Measurements from ENCODE around the gene CP.
"Not testable (repeated sequence)": the region's sequence is repeated elsewhere in the genome, so short reads cannot be mapped to it uniquely, and the experiment has no call there.

Gene CP

GRCh38 chr3:149227591-149228268 lies 6.1 kb upstream of the CP start:
- DNase-seq (ENCODE audit: low read depth in 2 of 2, low spot score in 1 of 2) = no peak

DNA sequence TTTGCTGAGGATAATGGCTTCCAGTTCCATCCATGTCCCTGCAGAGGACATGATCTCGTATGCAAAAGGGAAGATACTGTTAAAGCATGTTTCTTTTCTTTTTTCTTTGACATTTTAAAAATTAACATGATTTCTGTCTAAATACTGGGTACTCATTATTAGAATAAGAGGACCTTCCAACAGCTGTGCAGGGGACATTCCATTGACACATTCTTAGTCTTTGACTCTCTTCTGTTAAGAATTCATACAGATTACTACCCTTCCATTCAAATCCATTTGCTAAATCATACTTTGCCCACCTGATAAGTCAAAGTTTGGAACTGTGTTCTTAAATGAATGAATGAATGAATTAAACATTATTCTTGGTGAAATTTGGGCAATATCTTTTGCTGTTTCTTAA lies 5.1 kb upstream of the CP start:
- DNase-seq (ENCODE audit: low read depth in 2 of 2, low spot score in 1 of 2) = no peak

DNA sequence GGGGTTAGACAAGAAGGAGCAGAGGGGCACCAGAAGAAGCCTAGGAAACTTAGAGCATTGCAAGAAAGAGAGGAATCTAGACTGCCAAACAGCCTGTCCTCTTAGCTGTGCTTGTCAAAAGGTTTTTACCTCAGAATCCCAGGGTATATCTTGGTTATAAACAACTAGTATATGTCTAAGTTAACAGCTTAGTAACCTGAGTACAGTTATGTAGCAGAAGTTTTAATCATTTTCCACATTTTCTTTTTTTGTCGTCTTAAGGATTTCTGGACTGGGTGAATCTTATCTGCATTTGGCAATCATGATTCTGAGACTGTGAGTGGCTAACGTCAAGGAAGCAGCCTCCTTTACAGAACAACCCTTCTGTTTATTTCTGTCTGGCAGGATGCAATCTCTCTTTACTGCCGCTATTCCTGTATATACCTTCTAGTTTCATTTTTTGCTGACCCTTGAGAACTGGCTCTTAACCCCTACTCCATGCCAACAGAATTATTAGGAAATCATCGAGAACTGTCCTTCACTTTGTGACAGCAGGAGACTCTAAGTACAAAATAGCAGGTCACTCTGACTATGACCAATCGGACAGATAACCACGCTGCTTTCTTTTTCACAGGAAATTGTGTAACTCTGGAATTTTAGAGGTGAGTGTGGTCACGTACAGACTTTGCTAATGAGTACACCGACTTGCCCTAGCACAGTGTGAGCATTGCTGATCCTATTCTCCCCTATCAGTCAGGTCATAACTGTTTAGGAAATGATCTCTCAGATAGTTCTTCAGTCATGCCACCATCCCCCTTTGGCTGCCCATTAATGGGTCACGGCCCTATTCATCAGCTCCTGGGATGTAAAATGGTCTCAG lies 3.3 kb upstream of the CP start:
- no peak for DNase-seq (ENCODE audit: low read depth in 2 of 2, low spot score in 1 of 2)

GRCh38 chr3:149223461-149223820 lies 1.8 kb upstream of the CP start:
- DNase-seq (ENCODE audit: low read depth in 2 of 2, low spot score in 1 of 2) = no peak

DNA sequence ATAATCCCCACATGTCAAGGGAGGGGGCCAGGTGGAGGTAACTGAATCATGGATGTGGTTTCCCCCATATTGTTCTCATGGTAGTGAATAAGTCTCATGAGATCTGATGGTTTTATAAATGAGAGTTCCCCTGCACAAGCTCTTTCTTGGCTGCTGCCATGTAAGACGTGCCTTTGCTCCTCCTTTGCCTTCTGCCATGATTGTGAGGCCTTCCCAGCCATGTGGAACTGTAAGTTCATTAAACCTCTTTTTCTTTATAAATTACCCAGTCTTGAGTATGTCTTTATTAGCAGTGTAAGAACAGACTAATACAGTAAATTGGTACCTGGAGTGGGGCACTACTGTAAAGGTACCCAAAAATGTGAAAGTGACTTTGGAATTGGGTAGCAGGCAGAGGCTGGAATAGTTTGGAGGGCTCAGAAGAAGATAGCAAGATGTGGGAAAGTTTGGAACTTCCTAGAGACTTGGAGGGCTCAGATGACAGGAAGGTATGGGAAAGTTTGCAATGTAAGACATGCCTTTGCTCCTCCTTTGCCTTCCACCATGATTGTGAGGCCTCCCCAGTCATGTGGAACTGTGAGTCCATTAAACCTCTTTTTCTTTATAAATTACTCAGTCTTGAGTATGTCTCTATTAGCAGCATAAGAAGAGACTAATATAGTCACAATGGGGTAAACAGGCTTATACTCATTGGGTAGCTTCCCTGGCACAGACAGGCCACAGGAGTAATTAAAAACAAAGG lies 2.1 kb downstream of the CP start:
- not testable (repeated sequence) for DNase-seq (ENCODE audit: low read depth in 2 of 2, low spot score in 1 of 2)

DNA sequence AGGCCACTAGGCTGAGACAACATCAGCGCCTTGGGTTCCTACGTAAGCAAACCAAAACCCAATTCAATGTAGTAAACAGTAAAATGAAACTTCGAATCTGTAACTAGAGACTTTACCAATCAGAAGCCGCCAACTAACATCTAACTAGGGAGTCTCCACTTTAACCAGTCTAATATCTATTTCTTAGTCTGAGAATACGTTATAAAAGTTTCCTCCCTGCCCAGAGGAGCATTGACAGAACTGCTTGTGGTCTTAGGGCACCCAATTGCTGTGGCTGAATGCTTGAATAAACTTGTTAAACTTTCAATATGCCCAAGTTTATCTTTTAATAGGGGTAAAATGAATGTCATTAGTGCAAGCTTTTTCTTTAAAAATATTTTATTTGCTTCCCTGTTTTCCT lies 4.3 kb downstream of the CP start:
- DNase-seq (ENCODE audit: low read depth in 2 of 2, low spot score in 1 of 2) = no peak

GRCh38 chr3:149216193-149216869 lies 5.3 kb downstream of the CP start:
- no peak for DNase-seq (ENCODE audit: low read depth in 2 of 2, low spot score in 1 of 2)

DNA sequence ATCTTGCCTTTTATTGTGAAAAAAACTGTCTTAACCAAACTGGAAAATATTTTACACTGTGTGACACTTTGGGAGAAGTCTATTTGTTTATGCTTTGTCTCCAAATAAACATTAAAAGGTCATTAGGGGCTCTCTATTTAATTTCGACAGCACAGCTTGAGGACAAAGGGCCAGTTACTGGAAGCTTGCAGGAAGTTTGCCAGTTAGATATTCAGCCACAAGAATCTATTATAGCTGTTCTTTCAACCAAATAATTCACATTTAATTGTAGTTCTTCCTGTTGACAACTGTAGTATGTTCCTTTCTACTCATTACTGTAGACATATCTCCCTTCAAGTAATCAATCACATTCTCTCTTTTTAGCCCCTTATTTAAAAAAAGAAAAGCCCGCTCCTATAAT lies 6.1 kb downstream of the CP start:
- DNase-seq (ENCODE audit: low read depth in 2 of 2, low spot score in 1 of 2) = no peak

DNA sequence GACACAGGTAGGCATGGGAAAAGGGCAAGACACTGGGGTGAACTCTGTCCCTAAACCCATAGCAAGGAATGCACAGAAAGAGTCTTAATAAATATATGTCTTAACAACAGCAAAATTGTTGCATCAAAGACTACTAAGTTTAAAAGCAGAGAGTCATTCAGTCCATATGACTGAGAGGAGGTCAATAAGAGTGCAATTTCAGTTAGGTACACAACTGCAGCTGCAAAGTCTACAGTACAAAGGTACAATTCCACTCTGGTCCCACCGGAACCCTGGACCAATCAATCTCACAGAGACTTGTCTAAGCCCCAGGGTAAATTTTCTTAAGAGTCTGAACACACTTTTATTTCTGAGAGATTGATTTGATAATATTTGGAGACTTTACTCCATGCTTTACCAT lies 6.9 kb downstream of the CP start:
- DNase-seq (ENCODE audit: low read depth in 2 of 2, low spot score in 1 of 2) = no peak

DNA sequence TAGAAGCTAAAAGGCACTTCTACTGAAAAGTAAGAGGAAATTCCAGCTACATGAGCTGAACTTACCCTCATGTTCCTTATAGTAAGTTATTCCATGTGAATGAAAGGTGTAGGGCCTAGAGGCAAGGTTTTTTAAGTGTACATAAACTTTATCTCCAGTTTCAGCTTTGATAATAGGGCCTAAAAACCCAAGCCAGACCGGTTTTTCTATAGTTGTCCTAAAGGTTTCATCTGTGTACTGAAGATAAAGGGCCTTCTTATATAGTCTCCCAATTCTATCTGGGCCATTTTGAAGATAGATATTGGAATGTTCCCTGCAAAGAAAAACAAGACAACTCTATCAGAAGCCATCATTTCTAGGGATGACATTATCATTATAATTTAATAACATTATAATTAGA lies 9.2 kb downstream of the CP start:
- no peak for DNase-seq (ENCODE audit: low read depth in 2 of 2, low spot score in 1 of 2)

DNA sequence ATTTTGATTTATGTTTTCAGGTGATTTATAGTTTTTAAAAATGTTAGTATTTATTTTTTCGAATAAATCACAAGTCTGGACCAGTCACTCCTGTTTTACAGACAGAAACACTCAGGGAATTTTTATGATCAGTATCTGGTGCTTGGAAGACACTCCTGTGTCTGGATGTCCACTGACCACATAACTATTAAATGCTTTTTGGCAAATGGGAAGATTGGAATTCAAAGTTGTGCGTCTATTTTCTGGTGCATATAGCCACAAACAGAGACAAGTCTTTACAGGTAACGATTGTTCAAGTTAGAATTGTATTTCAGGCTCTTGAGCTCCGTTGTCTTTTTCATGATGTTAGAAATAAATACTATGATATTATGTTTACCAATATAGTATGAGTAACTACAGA lies 12.2 kb downstream of the CP start:
- no peak for DNase-seq (ENCODE audit: low read depth in 2 of 2, low spot score in 1 of 2)

DNA sequence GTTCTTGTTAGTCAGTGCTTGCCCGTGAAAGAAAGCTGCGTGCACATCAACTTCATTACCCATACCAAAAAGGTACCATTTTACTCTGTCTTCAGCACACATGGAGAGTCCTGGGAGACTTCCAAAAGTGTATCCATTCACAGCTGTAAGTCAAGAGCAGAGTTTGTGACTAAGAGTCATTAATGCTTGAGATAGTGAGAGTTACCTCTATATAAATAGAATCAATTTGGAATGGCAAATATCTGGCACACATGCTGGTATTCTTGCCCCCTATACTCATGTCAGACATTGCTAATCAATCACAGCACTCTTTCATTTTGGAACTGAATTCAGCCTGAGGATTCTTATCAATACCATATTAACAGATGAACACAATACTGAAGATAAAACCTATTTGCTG lies 14.2 kb downstream of the CP start:
- DNase-seq (ENCODE audit: low read depth in 2 of 2, low spot score in 1 of 2) = no peak

DNA sequence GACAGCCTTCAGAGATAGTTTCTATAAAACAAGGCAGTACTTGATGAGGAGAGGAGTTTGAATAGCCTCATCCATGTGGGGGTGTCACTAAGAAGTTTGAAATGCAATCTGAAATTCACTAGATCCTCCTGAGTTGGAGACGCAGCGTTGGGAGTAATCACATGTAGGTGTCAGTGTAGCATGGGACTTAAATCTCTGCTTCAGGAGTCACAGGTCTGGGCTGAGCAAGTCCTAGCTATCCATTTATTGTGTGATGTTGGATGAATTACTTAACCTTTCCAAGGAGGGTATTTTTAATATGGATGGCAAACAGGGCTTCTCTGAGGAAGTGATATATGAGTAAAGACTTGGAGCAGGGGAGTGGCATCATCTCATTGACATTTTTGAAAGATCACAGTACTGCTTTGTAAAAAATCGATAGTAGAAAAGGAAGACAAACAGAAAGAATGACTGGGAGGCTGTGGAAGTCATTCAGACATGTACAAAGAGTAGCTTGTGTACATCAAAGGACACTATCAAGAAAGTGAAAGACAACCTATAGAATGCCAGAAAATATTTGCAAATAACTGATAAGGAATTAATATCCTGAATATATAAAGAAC lies 17.1 kb downstream of the CP start:
- DNase-seq (ENCODE audit: low read depth in 2 of 2, low spot score in 1 of 2) = no peak

- no peak for DNase-seq (ENCODE audit: low read depth in 2 of 2, low spot score in 1 of 2)
These were observed 17.9 kb downstream of the CP start for GRCh38 chr3:149203758-149204157.

- no peak for DNase-seq (ENCODE audit: low read depth in 2 of 2, low spot score in 1 of 2)
These were observed 22.2 kb downstream of the CP start for GRCh38 chr3:149199474-149199873.

DNA sequence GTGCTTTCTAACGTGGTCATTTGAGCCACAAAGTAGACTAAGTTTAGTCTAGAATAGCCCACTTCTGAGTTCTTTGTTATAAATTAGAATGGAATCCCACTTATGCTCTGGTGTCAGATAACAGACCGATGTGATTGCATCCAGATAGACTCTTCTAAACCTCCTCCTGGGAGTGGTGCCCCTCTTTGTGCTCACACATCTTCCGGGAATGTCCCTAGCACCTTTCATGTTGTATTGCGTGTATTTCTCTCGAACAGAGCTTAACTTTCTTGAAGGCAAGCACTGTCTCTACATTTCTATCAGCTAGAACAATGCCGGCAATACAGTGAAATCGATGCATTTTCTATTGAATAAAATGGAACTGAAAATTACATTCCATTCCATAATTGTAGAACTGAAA lies 23.0 kb downstream of the CP start:
- no peak for DNase-seq (ENCODE audit: low read depth in 2 of 2, low spot score in 1 of 2)

DNA sequence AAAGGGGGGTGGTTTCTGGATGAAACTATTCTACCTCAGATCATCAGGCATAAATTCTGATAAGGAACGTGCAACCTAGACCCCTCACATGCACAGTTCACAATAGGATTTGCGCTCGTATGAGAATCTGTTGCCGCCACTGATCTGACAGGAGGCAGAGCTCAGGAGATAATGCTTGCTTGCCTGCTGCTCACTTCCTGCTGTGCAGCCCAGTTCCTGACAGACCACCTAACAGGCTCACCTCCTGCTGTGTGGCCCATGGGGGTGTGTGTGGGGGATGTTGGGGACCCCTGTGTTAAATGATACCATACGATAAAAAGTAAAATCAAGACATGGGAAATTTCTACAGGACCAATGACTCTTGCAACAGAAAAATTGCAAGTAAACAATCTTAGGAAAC lies 24.0 kb downstream of the CP start:
- no peak for DNase-seq (ENCODE audit: low read depth in 2 of 2, low spot score in 1 of 2)

DNA sequence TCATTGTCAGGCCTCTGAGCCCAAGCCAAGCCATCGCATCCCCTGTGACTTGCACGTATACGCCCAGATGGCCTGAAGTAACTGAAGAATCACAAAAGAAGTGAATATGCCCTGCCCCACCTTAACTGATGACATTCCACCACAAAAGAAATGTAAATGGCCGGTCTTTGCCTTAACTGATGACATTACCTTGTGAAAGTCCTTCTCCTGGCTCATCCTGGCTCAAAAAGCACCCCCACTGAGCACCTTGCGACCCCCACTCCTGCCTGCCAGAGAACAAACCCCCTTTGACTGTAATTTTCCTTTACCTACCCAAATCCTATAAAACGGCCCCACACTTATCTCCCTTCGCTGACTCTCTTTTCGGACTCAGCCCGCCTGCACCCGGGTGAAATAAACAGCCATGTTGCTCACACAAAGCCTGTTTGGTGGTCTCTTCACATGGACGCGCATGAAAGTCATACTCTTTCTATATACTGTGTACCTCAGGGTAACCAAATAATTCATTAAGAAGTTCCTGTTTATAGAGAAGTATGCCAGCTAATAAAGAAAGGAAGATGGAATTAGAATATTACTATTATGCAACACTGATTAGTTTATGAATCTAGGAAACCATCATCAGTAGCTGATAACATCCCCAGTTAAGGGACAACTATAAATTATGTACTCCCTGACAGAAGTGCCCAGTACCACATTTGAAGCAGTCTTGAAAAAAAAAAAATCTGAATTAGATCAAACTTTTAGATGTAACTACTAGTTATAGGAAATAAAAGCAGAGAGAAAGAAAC lies 24.6 kb downstream of the CP start:
- DNase-seq (ENCODE audit: low read depth in 2 of 2, low spot score in 1 of 2) = not testable (repeated sequence)

GRCh38 chr3:149195221-149195620 lies 26.4 kb downstream of the CP start:
- DNase-seq (ENCODE audit: low read depth in 2 of 2, low spot score in 1 of 2) = no peak

GRCh38 chr3:149188494-149188893 lies 33.1 kb downstream of the CP start:
- DNase-seq (ENCODE audit: low read depth in 2 of 2, low spot score in 1 of 2) = no peak

All from stimulated activated CD8-positive, alpha-beta memory T cell treated with anti-CD3 and anti-CD28 coated beads, Interleukin-4, amount 100 ng/mL, for 4 hours (primary cell).